OCI-LY7 (cell line): ENCODE results near the gene CCDC15. TPM values are rescaled to one million over a fixed set of nuclear protein-coding genes. Genes with fewer than 3 reads are reported as not detected.
"Not testable (repeated sequence)": the region's sequence is repeated elsewhere in the genome, so short reads cannot be mapped to it uniquely, and the experiment has no call there.

Experiments
- BruUV-seq: library from RNA; stranded (reverse); fragments of 400-500 nt; replicated peaks from 2 replicates; lab custom pipeline; 2021; lab: Mats Ljungman, UMichigan
- CTCF ChIA-PET: fragments of 300-600 bp; sonication (Branson Sonifier 250); formaldehyde crosslinking; loops from one replicate; lab custom pipeline; 2022; ENCODE audit warnings: antibody characterized with exemption; ENCODE audit not compliant: unreplicated experiment; lab: Charles Lee
- POLR2A ChIA-PET: fragments of 300-600 bp; sonication (Branson Sonifier 250); formaldehyde crosslinking; loops from one replicate; lab custom pipeline; 2022; ENCODE audit warnings: antibody characterized with exemption; lab: Charles Lee
- DNase-seq: peaks from one replicate; pipeline ENCODE4 v3.0.0-alpha.2; 2015; ENCODE audit warnings: low spot score
- H2AFZ ChIP-seq: fragments of 200-600 bp; sonication (generic), shearing (Covaris generic); 2 replicates; pipeline ENCODE4 v1.6.1; 2014; ENCODE audit warnings: mild to moderate bottlenecking, antibody characterized with exemption, low read length, moderate library complexity
- H3K27ac ChIP-seq: fragments of 200-600 bp; sonication (generic); 2 replicates; pipeline ENCODE4 v1.5.1; 2014; ENCODE audit warnings: mixed run types, low read depth, mild to moderate bottlenecking, moderate library complexity, low read length, inconsistent platforms; ENCODE audit not compliant: poor library complexity, severe bottlenecking
- H3K36me3 ChIP-seq: fragments of 200-600 bp; sonication (generic); 2 replicates; pipeline ENCODE4 v1.6.1; 2014; ENCODE audit warnings: mild to moderate bottlenecking, antibody characterized with exemption, low read length, moderate library complexity, mixed read lengths; ENCODE audit not compliant: insufficient read depth
- H3K4me1 ChIP-seq: fragments of 200-600 bp; sonication (generic); 2 replicates; pipeline ENCODE4 v1.5.1; 2014; ENCODE audit warnings: mild to moderate bottlenecking, low read length; ENCODE audit not compliant: insufficient read depth, poor library complexity, severe bottlenecking
- H3K4me2 ChIP-seq: fragments of 200-600 bp; sonication (generic); 2 replicates; pipeline ENCODE4 v1.6.1; 2014; ENCODE audit warnings: mild to moderate bottlenecking, low read length
- H3K4me3 ChIP-seq: fragments of 200-600 bp; sonication (generic); 2 replicates; pipeline ENCODE4 v1.5.1; 2014; ENCODE audit warnings: mild to moderate bottlenecking, low read depth, low read length; ENCODE audit not compliant: poor library complexity, severe bottlenecking
- H3K79me2 ChIP-seq: fragments of 200-600 bp; sonication (generic); 2 replicates; pipeline ENCODE4 v1.6.1; 2016; ENCODE audit warnings: low read depth, mild to moderate bottlenecking, low read length, moderate library complexity, mixed read lengths; ENCODE audit not compliant: insufficient read depth
- H3K9me2 ChIP-seq: fragments of 200-600 bp; sonication (generic); 2 replicates; pipeline ENCODE4 v1.6.1; 2016; ENCODE audit warnings: mild to moderate bottlenecking, low read length, mixed read lengths; ENCODE audit not compliant: insufficient read depth
- H3K9me3 ChIP-seq: fragments of 200-600 bp; sonication (generic); 2 replicates; pipeline ENCODE4 v1.6.1; 2014; ENCODE audit warnings: mild to moderate bottlenecking, mixed run types, low read length, mixed read lengths
- H4K20me1 ChIP-seq: fragments of 200-600 bp; sonication (generic); 2 replicates; pipeline ENCODE4 v1.6.1; 2014; ENCODE audit warnings: mild to moderate bottlenecking, antibody characterized with exemption, low read length, moderate library complexity, mixed read lengths; ENCODE audit not compliant: insufficient read depth
- CTCF ChIP-seq: fragments of 200-600 bp; sonication (generic); conservative IDR thresholded peaks from 2 replicates; pipeline ENCODE4 v1.5.1; 2014; ENCODE audit warnings: mild to moderate bottlenecking, antibody characterized with exemption, low read length, moderate library complexity, mixed read lengths
- EZH2phosphoT487 ChIP-seq: fragments of 200-600 bp; sonication (generic); IDR thresholded peaks from 2 replicates; pipeline ENCODE4 v1.6.1; 2018; ENCODE audit warnings: low read depth, borderline replicate concordance, mild to moderate bottlenecking, mixed run types, antibody characterized with exemption, low read length, moderate library complexity, mixed read lengths
- intact Hi-C: fragments of 100-400 bp; cut with micrococcal nuclease; formaldehyde crosslinking; loops from one replicate; pipeline ENCODE4 v1.10.0; 2022; ENCODE audit not compliant: unreplicated experiment
- total RNA-seq, 2 experiments: library from RNA; depleted of rRNA in 1 of 2; stranded (reverse); fragments of >200 nt in 1 of 2; shearing (Covaris generic) in 1 of 2; gene quantifications; 2 replicates each; pipeline ENCODE4 v1.2.3, GENCODE V29; 2014 to 2022

CCDC15 gene
- total RNA-seq, 2 experiments from 2014 or later, result 9.6 to 10.6 TPM

GRCh38 chr11:125055107-125055715, 101.2 kb downstream of the CCDC15 start:
- Histone ChIP-seq H3K4me3 (no peak overlapping the region), H3K36me3 (no peaks in the 10 kb centered on the region), H4K20me1 (no peaks in the 10 kb centered on the region), H3K27ac (no peak overlapping the region), H3K79me2 (no peaks in the 10 kb centered on the region), H3K4me1 (no peaks in the 10 kb centered on the region), H2AFZ (no peak overlapping the region), H3K9me2 (no peaks in the 10 kb centered on the region), H3K9me3 (no peaks in the 10 kb centered on the region), H3K4me2 (no peak overlapping the region)
- no peak for DNase-seq
- POLR2A ChIA-PET, result interaction anchor here (0.6 to 1.4 kb wide), 3 partner anchors 16 to 441 kb away, joined by 3 to 4 read pairs (median 4); no protein-coding TSS in a partner anchor
- no peak for TF ChIP-seq CTCF
- no peak for TF ChIP-seq EZH2phosphoT487
- BruUV-seq, result no TSS peak
- CTCF ChIA-PET, result no interaction called here
- intact Hi-C loops, result no loop called here

GRCh38 chr11:125056111-125056510, 102.1 kb downstream of the CCDC15 start:
- H3K27ac ChIP-seq, H3K36me3 ChIP-seq, intact Hi-C loops, H3K9me2 ChIP-seq, BruUV-seq, H4K20me1 ChIP-seq, H2AFZ ChIP-seq, H3K4me1 ChIP-seq, CTCF ChIA-PET, H3K79me2 ChIP-seq, H3K4me3 ChIP-seq, H3K9me3 ChIP-seq, DNase-seq, H3K4me2 ChIP-seq: not testable (repeated sequence)
- POLR2A ChIA-PET, result interaction anchor here (0.6 to 1.4 kb wide), 2 partner anchors 16 to 401 kb away, joined by 3 to 4 read pairs; no protein-coding TSS in a partner anchor

- H3K4me3 ChIP-seq, result no peak overlapping the region
- H3K27ac ChIP-seq, result no peak overlapping the region
- H4K20me1 ChIP-seq, result no peaks in the 10 kb centered on the region
- no peaks in the 10 kb centered on the region for H3K36me3 ChIP-seq
- ChIA-PET POLR2A (no interaction called here), CTCF (no interaction called here)
- H3K4me2 ChIP-seq, result no peak overlapping the region
- no TSS peak for BruUV-seq
- no peak for DNase-seq
- TF ChIP-seq EZH2phosphoT487, result no peak
- no peak for TF ChIP-seq CTCF
- no peaks in the 10 kb centered on the region for H3K9me2 ChIP-seq
- no peak overlapping the region for H2AFZ ChIP-seq
- intact Hi-C loops, result no loop called here
- H3K79me2 ChIP-seq, result no peaks in the 10 kb centered on the region
- H3K4me1 ChIP-seq, result no peaks in the 10 kb centered on the region
- H3K9me3 ChIP-seq, result no peaks in the 10 kb centered on the region
These were observed 103.1 kb downstream of the CCDC15 start for GRCh38 chr11:125056931-125057692.
